Spleen (tissue), 11 donors: ENCODE measurements around the gene MYO3B. TPM values are rescaled to one million over a fixed set of nuclear protein-coding genes. Genes with fewer than 3 reads are reported as not detected.

Source experiments
- DNase-seq: peaks from one replicate; pipeline ENCODE4 v3.0.0-alpha.2; 2020
- H3K27ac ChIP-seq, 8 donors: fragments of 200-600 bp; sonication (generic) in 7 of 8; 1 replicate in 4 of 8; 2 replicates in 4 of 8; pipeline versions ENCODE4 v1.5.0 to v1.8.0; 2016 to 2021; ENCODE audit warnings: inconsistent platforms in 4 of 8, mild to moderate bottlenecking in 4 of 8, moderate library complexity in 1 of 8
- H3K27me3 ChIP-seq, 7 donors: fragments of 200-600 bp; sonication (generic) in 6 of 7; replicated peaks in 1 of 7; 1 replicate in 4 of 7; 2 replicates in 3 of 7; pipeline versions ENCODE4 v1.5.0 to v1.8.0; 2016 to 2021; ENCODE audit warnings: inconsistent platforms in 3 of 7, mild to moderate bottlenecking in 1 of 7
- H3K36me3 ChIP-seq, 6 donors: fragments of 200-600 bp; sonication (generic) in 5 of 6; 1 replicate in 4 of 6; 2 replicates in 2 of 6; pipeline versions ENCODE4 v1.5.0 to v1.8.0; 2016 to 2021; ENCODE audit warnings: inconsistent platforms in 2 of 6
- H3K4me1 ChIP-seq, 6 donors: fragments of 200-600 bp; sonication (generic) in 5 of 6; 1 replicate in 3 of 6; 2 replicates in 3 of 6; pipeline versions ENCODE4 v1.5.0 to v1.8.0; 2016 to 2021; ENCODE audit warnings: inconsistent platforms in 3 of 6
- H3K4me3 ChIP-seq, 8 donors: fragments of 200-600 bp; sonication (generic) in 7 of 8; 1 replicate in 4 of 8; 2 replicates in 4 of 8; pipeline versions ENCODE4 v1.5.0 to v1.8.0; 2016 to 2021; ENCODE audit warnings: inconsistent platforms in 4 of 8, mild to moderate bottlenecking in 4 of 8, moderate library complexity in 2 of 8
- H3K9me3 ChIP-seq, 8 donors: fragments of 200-600 bp; sonication (generic) in 7 of 8; 1 replicate in 4 of 8; 2 replicates in 4 of 8; pipeline versions ENCODE4 v1.5.0 to v1.8.0; 2016 to 2021; ENCODE audit warnings: inconsistent platforms in 4 of 8
- POLR2A ChIP-seq, 3 donors: fragments of 450-650 bp; IDR thresholded peaks; one replicate each; pipeline ENCODE4 v1.5.1; 2017; ENCODE audit warnings: antibody characterized with exemption in 3 of 3, mild to moderate bottlenecking in 1 of 3
- POLR2AphosphoS5 ChIP-seq, 3 donors: sonication (generic); formaldehyde crosslinking; IDR thresholded peaks; one replicate each; pipeline ENCODE4 v1.5.1; 2017; ENCODE audit warnings: antibody characterized with exemption in 3 of 3
- WGBS, 5 donors: extraction: QIAGEN DNeasy Blood & Tissue Kit in 3 of 5; methylation state at CpG; one replicate each; pipeline versions ENCODE4 v1.1.5 to v1.1.7; 2013 to 2018; 5-methylcytosine and 5-hydroxymethylcytosine counted together
- intact Hi-C: fragments of 100-400 bp; cut with DNase I; formaldehyde crosslinking; loops from one replicate; pipeline ENCODE4 v1.15.0; 2023; ENCODE audit warnings: low total_unique reads
- polyA plus RNA-seq, 3 donors: library from polyadenylated mRNA; stranded (reverse); fragments of 200-250 nt; gene quantifications; one replicate each; pipeline ENCODE4 v1.2.1, GENCODE V29; 2013
- total RNA-seq, 7 donors: library from RNA; depleted of rRNA in 3 of 7; stranded (reverse); fragments of >200 nt in 3 of 7; fragmentation: NEBNext Ultra II Directional in 4 of 7; extraction: Animal tissue kit (Norgen Biotek cat#: 25700) in 4 of 7; gene quantifications; one replicate each; pipeline versions ENCODE4 v1.1.0 to v1.2.1, GENCODE V29; 2016 to 2021
- TF ChIP-seq, protein P1 (sequence below), 11 experiments: fragments of 200-600 bp in 7 of 11; fragments of 450-650 bp in 4 of 11; sonication (generic) in 4 of 11; IDR thresholded peaks in 8 of 11; conservative IDR thresholded peaks in 3 of 11; 1 replicate in 7 of 11; 2 replicates in 4 of 11; pipeline versions ENCODE4 v1.4.0 to v1.8.0; 2016 to 2021; ENCODE audit warnings: antibody characterized with exemption in 11 of 11, inconsistent platforms in 4 of 11, mild to moderate bottlenecking in 1 of 11
- donor health status: healthy with polysubstance abuse.
- donor health status: DM: no; HTN: no; CAD: no; lungs with moderate emphysema.
- donor health status: DM: no; HTN: no; CAD: no.
- donor health status: Bipolar disorder and iron deficiency.
- donor health status: healthy.
- donor health status: DM: no; HTN: no; CAD: no.
- donor health status: DM: yes; HTN: yes; CAD: no.

Gene MYO3B
- total and polyA plus RNA-seq, 10 donors, result 0.03 to 2.0 (median 0.58) TPM; not detected in 4

GRCh38 chr2:170434900-170435621 lies 257.1 kb downstream of the MYO3B start:
- intact Hi-C loops, result no loop called here
- Histone ChIP-seq H3K9me3 (no peaks in the 10 kb centered on the region), H3K4me1 (no peaks in the 10 kb centered on the region), H3K27ac (no peak overlapping the region), H3K36me3 (no peaks in the 10 kb centered on the region), H3K27me3 (no peaks in the 10 kb centered on the region), H3K4me3 (no peak overlapping the region)
- 36 to 50% (median 46%) methylated on average over 6 of the region's 6 CpGs for WGBS, 5 donors
- TF ChIP-seq, protein P1, sequence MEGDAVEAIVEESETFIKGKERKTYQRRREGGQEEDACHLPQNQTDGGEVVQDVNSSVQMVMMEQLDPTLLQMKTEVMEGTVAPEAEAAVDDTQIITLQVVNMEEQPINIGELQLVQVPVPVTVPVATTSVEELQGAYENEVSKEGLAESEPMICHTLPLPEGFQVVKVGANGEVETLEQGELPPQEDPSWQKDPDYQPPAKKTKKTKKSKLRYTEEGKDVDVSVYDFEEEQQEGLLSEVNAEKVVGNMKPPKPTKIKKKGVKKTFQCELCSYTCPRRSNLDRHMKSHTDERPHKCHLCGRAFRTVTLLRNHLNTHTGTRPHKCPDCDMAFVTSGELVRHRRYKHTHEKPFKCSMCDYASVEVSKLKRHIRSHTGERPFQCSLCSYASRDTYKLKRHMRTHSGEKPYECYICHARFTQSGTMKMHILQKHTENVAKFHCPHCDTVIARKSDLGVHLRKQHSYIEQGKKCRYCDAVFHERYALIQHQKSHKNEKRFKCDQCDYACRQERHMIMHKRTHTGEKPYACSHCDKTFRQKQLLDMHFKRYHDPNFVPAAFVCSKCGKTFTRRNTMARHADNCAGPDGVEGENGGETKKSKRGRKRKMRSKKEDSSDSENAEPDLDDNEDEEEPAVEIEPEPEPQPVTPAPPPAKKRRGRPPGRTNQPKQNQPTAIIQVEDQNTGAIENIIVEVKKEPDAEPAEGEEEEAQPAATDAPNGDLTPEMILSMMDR (IDR thresholded peaks at IDR 0.05 in 8 of 11, conservative IDR thresholded peaks at IDR 0.05 in 3 of 11), result no peak
- no peak for TF ChIP-seq POLR2A (IDR thresholded peaks at IDR 0.05)
- TF ChIP-seq POLR2AphosphoS5 (IDR thresholded peaks at IDR 0.05), result no peak
- no peak for DNase-seq

DNA sequence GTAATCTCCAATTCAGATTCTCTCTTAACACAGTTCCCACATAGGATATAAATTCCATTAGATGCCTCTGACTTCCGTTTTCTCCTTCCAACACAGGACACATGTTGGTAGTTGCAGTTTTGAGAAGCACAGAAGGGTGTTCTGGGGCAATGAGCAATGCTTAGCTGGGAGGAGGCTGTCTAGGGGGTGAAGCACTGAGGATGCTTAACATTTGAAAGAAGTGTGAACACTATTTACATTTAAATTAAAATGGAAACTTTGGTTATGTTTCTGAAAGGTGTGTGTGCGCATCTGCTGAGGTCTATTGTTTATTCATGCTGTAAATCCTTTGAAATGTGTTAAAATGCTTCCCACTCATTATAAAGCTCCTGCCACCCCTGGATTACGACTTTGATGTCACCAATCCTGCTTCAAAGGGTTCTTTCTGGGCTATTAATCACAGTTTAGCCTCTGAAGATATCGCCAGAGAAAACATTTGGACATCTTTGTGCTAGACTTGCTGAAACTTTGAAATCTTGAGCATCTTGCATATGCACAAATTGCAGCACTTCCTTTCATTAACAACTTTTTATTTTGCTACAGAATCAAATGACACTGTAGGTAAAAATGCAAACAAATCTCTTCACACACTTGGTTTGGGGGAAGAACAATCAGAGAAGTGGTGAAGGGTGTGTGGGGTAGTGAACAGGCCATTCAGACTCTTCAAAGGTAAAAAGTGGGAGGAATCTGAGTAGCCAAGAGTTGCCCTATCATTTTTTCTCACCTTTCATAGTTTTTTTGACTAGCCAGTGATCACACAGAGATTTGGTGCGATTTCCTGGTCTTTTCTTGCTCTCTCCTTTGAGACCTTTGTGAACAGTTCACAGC lies 258.4 kb downstream of the MYO3B start:
- no peak for TF ChIP-seq POLR2A (IDR thresholded peaks at IDR 0.05)
- TF ChIP-seq POLR2AphosphoS5 (IDR thresholded peaks at IDR 0.05), result no peak
- TF ChIP-seq, protein P1 (IDR thresholded peaks at IDR 0.05 in 8 of 11, conservative IDR thresholded peaks at IDR 0.05 in 3 of 11), result no peak
- H3K4me1 ChIP-seq, result no peaks in the 10 kb centered on the region

GRCh38 chr2:170446078-170446477 lies 268.1 kb downstream of the MYO3B start:
- WGBS, 5 donors, result 48 to 74% (median 55%) methylated on average over 3 of the region's 3 CpGs
- TF ChIP-seq, protein P1 (IDR thresholded peaks at IDR 0.05 in 8 of 11, conservative IDR thresholded peaks at IDR 0.05 in 3 of 11), result no peak
- TF ChIP-seq POLR2A (IDR thresholded peaks at IDR 0.05), result no peak
- no peak for TF ChIP-seq POLR2AphosphoS5 (IDR thresholded peaks at IDR 0.05)

More for the DNA sequence above, 258.4 kb downstream of the MYO3B start:
- 43 to 59% (median 50%) methylated on average over 5 of the region's 5 CpGs for WGBS, 5 donors
- Histone ChIP-seq H3K36me3 (no peaks in the 10 kb centered on the region), H3K27me3 (no peaks in the 10 kb centered on the region), H3K9me3 (no peaks in the 10 kb centered on the region), H3K27ac (no peak overlapping the region), H3K4me3 (no peak overlapping the region)
- intact Hi-C loops, result no loop called here
- DNase-seq, result no peak

DNA sequence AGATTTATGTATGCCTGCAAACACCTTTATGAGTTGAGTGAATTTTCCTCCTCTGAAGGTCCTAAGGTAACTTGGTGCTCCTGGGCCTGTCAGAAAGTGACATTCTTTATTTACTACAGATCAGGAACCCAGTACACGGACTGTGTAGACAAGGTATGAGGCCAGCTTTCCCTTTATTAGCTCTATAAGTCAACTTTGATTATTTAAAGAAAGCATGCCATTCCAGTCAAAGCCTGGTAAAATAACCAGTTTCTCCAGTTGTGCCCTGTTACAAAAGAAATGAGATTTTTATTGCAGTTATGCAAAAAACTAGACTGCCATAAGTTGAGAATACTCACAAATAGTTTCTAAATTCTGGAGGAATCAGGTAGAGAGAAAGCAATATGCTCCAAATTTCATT lies 271.1 kb downstream of the MYO3B start:
- Histone ChIP-seq H3K27ac (no peak overlapping the region), H3K27me3 (no peaks in the 10 kb centered on the region), H3K4me1 (no peaks in the 10 kb centered on the region), H3K9me3 (peaks cover 0 to 16% (median 8%) of the 10 kb centered on the region in 8 donors), H3K4me3 (no peak overlapping the region), H3K36me3 (no peaks in the 10 kb centered on the region)
- intact Hi-C loops, result no loop called here
- WGBS, 5 donors, result 88 to 100% (median 93%) methylated on average over 1 of the region's 1 CpG
- DNase-seq, result no peak
- no peak for TF ChIP-seq POLR2AphosphoS5 (IDR thresholded peaks at IDR 0.05)
- no peak for TF ChIP-seq POLR2A (IDR thresholded peaks at IDR 0.05)
- TF ChIP-seq, protein P1 (IDR thresholded peaks at IDR 0.05 in 8 of 11, conservative IDR thresholded peaks at IDR 0.05 in 3 of 11), result no peak

More at GRCh38 chr2:170446078-170446477, 268.1 kb downstream of the MYO3B start:
- no peaks in the 10 kb centered on the region for H3K36me3 ChIP-seq
- H3K27me3 ChIP-seq, result peaks cover 0 to 6% (median 0%) of the 10 kb centered on the region in 7 donors
- no peaks in the 10 kb centered on the region for H3K4me1 ChIP-seq
- peaks cover 0 to 19% (median 8%) of the 10 kb centered on the region in 8 donors for H3K9me3 ChIP-seq
- H3K4me3 ChIP-seq, result no peak overlapping the region
- DNase-seq, result no peak
- intact Hi-C loops, result no loop called here
- no peak overlapping the region for H3K27ac ChIP-seq
